NCI-H2227 (cell line): ENCODE measurements around the gene SZT2.

ENCODE experiments used
- DNase-seq: peaks from one replicate; lab custom pipeline; 2025; ENCODE audit not compliant: unreplicated experiment; lab: John Stamatoyannopoulos, UW

Gene SZT2

DNA sequence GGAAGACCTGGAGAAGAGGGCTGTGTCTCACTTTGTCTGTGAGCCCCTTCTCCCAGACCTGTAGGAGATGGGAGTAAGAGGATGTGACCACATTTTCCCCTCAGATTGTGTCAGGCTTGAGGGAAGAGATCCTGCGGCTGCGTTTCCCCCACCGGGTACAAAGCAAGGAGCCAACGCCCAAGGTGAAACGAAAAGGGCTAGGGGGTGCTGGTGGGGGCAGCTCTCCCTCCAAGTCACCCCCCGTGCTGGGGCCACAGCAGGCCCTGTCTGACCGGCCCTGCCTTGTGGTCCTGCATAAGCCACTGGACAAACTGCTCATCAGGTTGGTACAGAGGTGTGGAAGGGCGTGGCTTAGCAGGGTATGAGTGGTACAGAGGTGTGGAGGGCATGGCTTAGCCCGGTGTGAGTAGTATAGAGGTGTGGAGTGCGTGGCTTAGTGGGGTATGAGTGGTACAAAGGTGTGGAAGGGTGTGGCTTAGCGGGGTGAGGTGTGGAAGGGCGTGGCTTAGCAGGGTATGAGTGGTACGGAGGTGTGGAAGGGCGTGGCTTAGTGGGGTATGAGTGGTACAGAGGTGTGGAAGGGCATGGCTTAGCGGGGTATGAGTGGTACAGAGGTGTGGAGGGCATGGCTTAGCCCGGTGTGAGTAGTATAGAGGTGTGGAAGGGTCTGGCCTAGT, 33.4 kb downstream of the SZT2 start:
- DNase-seq = no peak

DNA sequence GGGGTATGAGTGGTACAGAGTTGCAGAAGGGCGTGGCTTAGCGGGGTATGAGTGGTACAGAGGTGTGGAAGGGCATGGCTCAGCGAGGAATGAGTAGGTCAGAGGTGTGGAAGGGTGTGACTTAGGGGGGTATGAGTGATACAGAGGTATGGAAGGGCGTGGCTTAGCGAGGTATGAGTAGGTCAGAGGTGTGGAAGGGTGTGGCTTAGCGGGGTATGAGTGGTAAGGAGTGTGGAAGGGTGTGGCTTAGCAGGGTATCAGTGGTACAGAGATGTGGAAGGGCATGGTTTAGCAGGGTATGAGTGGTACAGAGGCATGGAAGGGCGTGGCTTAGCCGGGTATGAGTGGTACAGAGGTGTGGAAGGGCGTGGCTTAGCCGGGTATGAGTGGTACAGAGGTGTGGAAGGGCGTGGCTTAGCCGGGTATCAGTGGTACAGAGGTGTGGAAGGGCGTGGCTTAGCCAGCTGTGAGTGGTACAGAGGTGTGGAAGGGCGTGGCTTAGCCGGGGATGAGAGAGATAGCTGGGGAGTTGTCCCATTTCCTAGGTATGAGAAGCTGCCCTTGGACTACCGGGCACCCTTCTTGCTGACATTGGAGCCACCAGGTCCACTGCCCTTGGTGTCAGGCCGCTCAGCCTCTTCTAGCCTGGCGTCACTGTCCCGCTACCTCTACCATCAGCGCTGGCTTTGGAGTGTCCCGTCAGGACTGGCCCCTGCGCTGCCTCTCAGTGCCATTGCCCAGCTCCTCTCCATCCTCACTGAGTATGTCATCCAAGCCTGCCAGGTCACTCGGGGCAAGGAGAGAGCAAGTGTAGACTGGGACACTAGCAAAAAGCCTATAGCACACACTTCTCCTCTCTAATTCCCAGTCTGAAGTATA, 34.2 kb downstream of the SZT2 start:
- DNase-seq = no peak

GRCh38 chr1:43425045-43425444, 35.3 kb downstream of the SZT2 start:
- no peak for DNase-seq

DNA sequence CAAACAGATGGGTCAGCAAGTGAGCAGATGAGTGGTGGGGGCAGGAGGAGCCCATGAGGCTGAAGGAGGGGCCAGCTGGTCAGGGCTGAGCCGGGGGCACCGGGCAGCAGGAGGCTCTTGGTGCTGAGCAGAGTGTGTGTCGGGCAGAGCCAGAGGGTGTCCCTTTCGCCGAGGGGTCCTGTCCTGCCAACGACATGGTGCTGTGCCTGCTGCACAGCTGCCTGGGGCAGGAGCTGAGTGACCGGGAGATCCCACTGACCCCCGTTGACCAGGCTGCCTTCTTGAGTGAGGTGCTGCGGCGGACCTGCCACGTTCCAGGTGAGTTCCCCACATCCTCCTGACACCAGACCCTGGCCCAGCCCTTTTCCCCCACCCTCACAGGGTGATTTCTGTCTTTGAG, 36.5 kb downstream of the SZT2 start:
- no peak for DNase-seq

DNA sequence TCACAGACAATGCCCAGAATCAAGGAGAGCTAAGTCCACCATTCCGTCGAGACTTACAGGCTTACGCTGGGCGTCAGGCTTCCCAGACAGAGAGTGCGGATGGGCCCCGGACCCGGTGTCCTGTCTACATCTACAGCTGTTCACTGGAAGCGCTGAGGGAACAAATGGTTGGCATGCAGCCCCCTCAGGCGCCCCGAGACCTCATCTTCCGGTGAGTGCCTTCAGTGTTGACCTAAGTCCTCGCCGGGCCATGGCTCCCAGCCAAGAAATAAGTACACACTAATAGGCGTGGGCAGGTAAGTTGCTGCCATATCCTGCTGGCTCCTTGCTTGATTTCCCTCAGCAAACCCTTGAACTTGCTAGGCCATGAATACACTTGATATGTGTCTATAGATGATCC, 37.8 kb downstream of the SZT2 start:
- DNase-seq = no peak

- DNase-seq = no peak
These were observed 38.2 kb downstream of the SZT2 start for GRCh38 chr1:43427941-43428340.

DNA sequence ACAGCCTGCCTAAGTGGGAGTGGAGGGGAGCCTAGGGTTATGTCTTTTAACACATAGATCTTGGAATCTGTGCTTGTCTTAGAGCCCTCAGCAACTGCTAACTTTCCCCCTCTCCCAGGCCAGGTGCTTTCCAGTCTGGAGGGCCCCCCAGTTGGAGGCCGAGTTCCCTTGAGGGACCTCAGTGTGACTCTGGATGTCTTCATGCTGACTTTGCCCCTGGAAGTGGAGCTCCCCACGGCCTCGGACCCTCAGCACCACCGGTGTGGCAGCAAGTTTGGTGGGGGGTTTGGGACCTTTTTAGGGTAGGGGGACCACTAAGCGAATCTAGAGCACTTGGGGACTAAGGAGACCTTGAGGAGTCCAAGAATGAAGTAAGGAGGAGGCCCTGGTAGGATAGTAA, 41.1 kb downstream of the SZT2 start:
- no peak for DNase-seq

GRCh38 chr1:43431676-43432075, 42.0 kb downstream of the SZT2 start:
- no peak for DNase-seq

- no peak for DNase-seq
These were observed 42.6 kb downstream of the SZT2 start for GRCh38 chr1:43432171-43432860.

DNA sequence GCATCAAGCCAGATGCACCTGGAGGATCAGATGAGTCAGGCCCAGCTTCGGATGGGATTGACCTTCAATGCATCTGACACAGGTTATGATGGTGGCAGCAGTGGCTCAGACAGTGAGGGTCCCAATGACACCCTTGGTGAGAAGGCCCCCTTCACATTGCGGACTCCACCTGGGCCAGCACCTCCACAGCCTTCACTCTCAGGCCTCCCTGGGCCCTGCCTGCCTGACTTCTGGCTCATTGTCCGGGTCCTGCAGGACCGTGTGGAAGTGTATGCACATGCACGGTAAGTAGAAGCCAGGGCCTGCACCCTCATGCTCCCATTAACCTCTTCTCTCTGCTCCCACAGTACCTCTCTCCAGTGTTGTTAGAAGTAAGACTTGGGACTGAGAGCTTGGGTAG, 43.2 kb downstream of the SZT2 start:
- DNase-seq = no peak

DNA sequence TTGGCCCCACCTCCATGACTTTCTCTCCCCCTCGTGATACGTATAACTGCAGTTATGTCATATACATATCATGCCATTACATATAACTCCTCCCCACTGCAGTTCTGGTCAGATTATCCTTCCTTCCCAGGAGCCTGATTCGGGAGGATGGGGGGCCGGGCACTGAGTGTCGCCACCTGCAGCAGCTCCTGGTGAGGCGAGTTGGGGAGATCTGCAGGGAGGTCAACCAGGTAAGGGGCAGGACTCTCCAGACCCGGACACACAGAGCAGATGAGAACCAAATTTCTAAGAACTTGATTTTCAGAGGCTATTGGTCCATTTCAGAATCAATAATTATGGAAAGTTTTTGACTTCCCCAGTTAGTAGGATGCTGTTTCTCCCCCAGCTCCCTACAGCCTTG, 44.6 kb downstream of the SZT2 start:
- no peak for DNase-seq

DNA sequence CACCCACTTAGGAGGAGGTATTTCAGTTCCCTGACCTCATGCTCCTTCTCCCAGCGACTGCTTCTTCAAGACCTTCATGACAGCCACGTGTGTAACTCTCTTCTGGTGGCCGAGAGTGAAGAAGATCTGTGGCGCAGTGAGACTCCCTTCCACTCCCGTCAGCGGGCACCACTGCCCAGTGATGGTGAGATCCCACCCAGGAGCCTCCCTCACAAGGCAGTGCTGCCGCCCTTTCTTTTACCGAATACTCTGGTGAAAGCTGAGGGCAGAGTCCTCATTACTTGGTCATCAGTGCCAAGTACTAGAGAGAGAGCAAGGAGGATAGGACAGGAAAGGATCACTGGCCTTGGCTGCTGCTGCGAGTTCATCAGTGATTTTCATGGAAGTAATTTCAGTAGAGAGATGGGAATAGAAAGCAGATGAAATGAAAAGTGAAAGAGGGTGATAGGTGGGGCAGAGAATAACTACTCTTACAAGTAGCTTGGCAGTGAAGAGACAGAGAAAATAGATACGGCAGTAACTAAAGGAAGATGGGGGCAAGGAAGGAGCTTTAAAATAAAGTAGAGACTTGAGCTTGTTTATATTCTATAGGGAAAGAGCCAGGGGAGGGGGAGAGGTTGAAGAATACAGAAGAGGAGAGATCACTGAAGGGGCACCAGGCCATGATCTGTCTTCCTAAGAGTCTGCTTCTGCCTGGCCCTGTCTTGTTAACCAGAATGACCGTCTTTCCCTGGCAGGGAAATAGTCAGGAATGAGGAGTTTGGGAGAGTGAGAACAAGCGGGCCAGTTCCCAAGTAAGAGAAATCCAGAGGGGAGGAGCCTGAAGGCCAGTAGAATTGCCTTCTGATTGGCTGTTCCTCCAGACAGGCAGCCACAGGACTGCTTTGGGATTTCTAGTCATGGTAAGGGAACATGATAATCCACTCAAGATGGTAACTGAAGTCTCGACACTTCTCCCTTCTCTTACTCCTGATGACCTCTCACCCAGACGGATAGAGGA, 45.7 kb downstream of the SZT2 start:
- no peak for DNase-seq

- no peak for DNase-seq
These were observed 46.7 kb downstream of the SZT2 start for GRCh38 chr1:43436371-43436770.

DNA sequence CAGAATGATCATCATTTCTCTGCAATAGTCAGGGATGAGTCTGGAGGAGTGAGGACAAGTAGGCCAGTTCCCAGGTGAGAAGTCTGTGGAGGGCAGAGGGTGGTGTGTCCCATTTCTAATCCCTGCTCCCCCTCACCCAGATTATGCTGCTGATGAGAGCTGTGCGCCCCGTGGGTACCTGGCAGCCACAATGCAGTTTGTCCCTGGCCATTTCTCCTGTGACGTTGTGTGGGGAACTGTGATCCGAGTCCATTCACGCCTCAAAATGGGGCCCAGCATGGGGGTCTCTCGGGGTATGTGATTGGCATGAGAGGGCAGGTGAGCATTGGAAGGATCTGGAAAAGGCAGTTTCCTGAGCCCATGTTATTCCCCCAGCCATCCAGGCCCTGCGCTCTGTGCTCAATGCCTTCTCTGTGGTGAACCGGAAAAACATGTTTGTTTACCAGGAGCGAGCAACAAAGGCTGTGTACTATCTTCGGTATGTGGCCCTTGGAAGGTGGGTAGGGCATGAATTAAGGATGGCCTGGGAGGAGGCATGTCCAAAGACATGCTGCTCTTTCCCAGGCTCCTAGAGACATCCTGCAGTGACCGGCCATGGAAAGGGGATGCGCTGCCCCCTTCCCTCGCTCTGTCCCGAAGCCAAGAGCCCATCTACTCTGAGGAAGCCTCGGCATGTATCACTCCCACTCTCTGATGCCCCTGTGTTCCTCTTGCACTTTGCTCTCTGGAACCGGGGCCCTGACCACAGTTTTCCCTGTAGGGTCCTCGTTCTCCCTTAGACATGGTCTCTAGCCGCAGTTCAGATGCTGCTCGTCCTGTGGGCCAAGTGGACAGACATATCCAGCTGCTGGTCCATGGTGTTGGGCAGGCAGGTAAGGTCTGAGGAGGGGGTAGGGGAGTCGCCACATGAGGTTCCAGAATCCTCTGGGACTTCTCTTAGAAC, 47.6 kb downstream of the SZT2 start:
- DNase-seq = no peak

GRCh38 chr1:43438006-43438405, 48.3 kb downstream of the SZT2 start:
- no peak for DNase-seq

GRCh38 chr1:43438576-43438952, 48.9 kb downstream of the SZT2 start:
- no peak for DNase-seq

DNA sequence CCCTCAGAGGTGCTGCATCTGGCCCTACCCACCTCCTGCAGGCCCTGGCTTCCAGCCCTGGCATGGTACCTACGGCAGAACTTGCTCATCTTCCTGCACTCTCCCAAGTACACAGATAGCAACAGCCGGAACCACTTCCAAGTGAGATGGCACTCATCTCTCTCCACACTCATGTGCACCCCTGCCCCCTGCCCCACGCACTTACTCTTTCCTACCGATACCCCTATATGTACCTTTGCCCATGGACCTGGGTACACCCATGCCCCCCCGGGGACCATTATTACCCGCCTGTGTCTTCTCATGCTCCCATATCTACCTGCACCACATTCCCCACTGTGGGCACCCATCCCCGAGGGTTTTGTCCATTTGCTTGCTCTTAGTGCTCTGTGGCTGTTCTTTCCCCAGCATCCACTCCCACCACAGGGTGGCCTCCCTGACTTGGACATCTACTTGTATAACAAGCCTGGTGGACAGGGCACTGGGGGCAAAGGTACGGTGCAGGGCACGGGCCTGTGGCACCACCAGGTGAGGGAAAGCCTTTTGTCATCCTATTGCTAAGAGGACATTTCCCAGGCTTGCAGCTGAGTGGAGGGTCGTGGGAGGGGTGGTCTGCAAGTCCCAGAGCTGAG, 49.4 kb downstream of the SZT2 start:
- no peak for DNase-seq

GRCh38 chr1:43439781-43440180, 50.1 kb downstream of the SZT2 start:
- DNase-seq = no peak

GRCh38 chr1:43440358-43440757, 50.7 kb downstream of the SZT2 start:
- DNase-seq = no peak
